Suppressor macrophage treated with lipopolysaccharide for 1 hour (primary cell): Measurements from ENCODE around the gene CDC34.

ENCODE experiments used
- DNase-seq, 3 donors: peaks; one replicate each; pipeline ENCODE4 v3.0.0-alpha.2; 2020 to 2022

Gene CDC34

DNA sequence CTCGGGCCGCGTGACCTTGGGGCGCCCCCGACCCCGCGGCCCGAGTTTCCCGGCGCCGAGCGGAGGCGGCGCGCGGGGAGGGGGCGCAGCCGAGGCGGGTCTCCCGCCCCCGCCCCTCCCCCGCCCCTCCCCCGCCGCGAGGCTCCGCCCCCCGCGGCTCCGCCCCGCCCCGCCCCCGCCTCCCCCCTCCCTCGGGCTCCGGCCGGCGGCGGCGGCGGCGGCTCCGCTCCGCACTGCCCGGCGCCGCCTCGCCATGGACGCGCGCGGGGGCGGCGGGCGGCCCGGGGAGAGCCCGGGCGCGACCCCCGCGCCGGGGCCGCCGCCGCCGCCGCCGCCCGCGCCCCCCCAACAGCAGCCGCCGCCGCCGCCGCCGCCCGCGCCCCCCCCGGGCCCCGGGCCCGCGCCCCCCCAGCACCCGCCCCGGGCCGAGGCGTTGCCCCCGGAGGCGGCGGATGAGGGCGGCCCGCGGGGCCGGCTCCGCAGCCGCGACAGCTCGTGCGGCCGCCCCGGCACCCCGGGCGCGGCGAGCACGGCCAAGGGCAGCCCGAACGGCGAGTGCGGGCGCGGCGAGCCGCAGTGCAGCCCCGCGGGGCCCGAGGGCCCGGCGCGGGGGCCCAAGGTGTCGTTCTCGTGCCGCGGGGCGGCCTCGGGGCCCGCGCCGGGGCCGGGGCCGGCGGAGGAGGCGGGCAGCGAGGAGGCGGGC is 58.3 kb downstream of the CDC34 start, which contains the start of gene HCN2:
Gene HCN2 (plus strand): TSS at position 189 of the 703 bp plus-strand sequence. CDS start 65 bp downstream, at position 254.
- peak in 1 of 3 donors; percentile 38 for DNase-seq

DNA sequence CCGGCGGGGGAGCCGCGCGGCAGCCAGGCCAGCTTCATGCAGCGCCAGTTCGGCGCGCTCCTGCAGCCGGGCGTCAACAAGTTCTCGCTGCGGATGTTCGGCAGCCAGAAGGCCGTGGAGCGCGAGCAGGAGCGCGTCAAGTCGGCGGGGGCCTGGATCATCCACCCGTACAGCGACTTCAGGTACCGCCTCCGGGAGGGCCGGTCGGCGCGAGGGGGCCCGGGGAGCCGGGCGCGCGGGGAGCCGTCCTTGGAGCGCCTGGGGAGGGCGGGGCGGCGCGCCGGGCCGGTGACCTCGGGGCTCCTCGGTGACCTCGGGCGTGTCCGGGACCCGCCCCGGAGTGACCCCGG is 58.8 kb downstream of the CDC34 start:
- peak in 1 of 3 donors; percentile 53 for DNase-seq

DNA sequence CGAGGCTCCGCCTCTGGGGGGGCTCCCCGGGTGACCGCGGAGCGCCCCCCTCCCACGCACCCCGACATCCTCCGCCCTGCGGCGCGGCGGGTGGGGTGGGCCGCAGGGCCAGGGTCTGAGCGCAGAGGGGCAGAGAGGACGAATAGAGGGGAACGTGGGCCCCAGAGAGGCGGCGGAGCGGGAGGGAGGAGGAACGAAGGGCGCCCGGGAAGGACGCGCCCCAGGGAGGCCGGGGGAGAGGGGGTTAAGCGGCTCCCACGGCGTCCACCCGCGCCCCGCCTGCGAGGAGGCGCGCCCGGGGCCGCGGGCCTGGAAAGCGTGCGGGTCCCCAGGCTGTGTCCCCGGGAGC is 59.2 kb downstream of the CDC34 start:
- no peak for DNase-seq

DNA sequence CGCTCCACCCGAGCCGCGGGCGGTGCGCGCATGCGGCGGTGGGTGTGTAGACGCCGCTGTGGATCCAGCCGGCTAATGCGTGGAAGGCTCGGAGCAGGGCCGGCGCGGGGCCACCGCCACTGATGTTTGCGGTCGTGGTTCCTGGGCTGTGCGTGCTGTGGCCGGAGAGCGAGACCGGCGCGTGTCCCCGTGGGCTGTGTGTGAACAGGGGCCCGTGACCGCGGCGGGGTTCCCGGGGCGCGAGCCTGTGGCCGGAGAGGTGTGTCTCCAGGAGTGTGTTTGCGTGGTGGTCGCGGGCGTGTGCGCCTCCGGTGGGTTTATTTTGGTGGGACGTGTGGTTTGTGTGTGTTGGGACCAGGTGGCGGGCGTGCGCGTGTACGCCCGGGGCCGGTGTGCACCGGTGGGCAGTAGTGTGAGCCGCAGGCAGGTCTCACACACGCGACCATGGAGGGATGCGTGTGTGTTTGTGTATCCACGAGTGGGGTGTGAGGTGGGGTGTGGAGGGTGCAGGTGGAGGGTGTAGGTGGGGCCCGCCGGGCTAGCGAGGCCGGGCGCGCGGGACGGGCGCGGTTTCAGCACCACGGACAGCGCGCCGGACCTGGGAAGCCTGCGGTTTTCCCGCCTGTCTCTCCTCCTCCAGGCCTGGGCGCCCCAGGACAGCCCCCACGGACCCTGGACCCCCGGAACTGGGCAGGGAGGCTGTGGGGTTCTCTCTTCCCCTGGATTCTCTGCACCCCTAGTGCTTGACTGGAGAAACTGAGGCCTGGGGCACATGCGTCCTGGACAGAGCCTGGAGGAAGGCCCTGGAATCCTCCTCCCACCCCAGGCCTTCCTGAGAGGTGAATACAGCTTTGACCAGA is 59.8 kb downstream of the CDC34 start:
- DNase-seq: peak in 2 of 3 donors; percentile 42 to 73
